Prostate gland (tissue), 2 donors: ENCODE data around the gene BCL2L11. TPM values are rescaled to one million over a fixed set of nuclear protein-coding genes. Genes with fewer than 3 reads are reported as not detected.

ENCODE experiments used
- DNase-seq: peaks from one replicate; pipeline ENCODE4 v3.0.0-alpha.2; 2019; ENCODE audit warnings: low spot score
- H3K27ac ChIP-seq, 2 donors: fragments of 200-600 bp; sonication (generic); 2 replicates each; pipeline ENCODE4 v1.5.1; 2017 to 2019
- H3K27me3 ChIP-seq: fragments of 200-600 bp; sonication (generic); replicated peaks from 2 replicates; pipeline ENCODE4 v1.5.1; 2019; ENCODE audit not compliant: insufficient read depth
- H3K36me3 ChIP-seq, 2 donors: fragments of 200-600 bp; sonication (generic); 1 replicate in 1 of 2; 2 replicates in 1 of 2; pipeline versions ENCODE4 v1.5.1 to v1.8.1; 2017 to 2019
- H3K4me1 ChIP-seq: fragments of 200-600 bp; sonication (generic); replicated peaks from 2 replicates; pipeline ENCODE4 v1.5.1; 2019
- H3K4me3 ChIP-seq, 2 donors: fragments of 200-600 bp; sonication (generic); 2 replicates each; pipeline ENCODE4 v1.5.1; 2017 to 2019
- H3K9me3 ChIP-seq: fragments of 200-600 bp; sonication (generic); 2 replicates; pipeline ENCODE4 v1.5.1; 2017
- CTCF ChIP-seq, 4 experiments: fragments of 200-600 bp in 2 of 4; fragments of 450-650 bp in 2 of 4; sonication (generic) in 2 of 4; IDR thresholded peaks; 1 replicate in 3 of 4; 2 replicates in 1 of 4; pipeline ENCODE4 v1.5.1; 2016 to 2019; ENCODE audit warnings: antibody characterized with exemption in 4 of 4, mild to moderate bottlenecking in 2 of 4, moderate library complexity in 2 of 4
- POLR2A ChIP-seq: fragments of 450-650 bp; IDR thresholded peaks from one replicate; pipeline ENCODE4 v1.6.1; 2016; ENCODE audit warnings: antibody characterized with exemption, mild to moderate bottlenecking
- POLR2AphosphoS5 ChIP-seq: sonication (generic); formaldehyde crosslinking; IDR thresholded peaks from one replicate; pipeline ENCODE4 v1.6.1; 2017; ENCODE audit warnings: antibody characterized with exemption
- WGBS: methylation state at CpG from one replicate; pipeline ENCODE4 v1.1.5; 2018; 5-methylcytosine and 5-hydroxymethylcytosine counted together
- intact Hi-C: fragments of 100-400 bp; cut with DNase I; formaldehyde crosslinking; loops from one replicate; pipeline ENCODE4 v1.14.2; 2022
- total RNA-seq, 2 donors: library from RNA; depleted of rRNA; stranded (reverse); fragments of >200 nt; gene quantifications; one replicate each; pipeline ENCODE4 v1.1.0, GENCODE V29; 2016

Gene BCL2L11
- total RNA-seq, 2 donors from 2014 or later: 28.3 to 55.3 TPM

- peaks cover 0 to 3% of the 10 kb centered on the region in 2 donors for H3K36me3 ChIP-seq
- H3K4me1 ChIP-seq: no peaks in the 10 kb centered on the region
- intact Hi-C loops: no loop called here
- H3K27me3 ChIP-seq: no peaks in the 10 kb centered on the region
- H3K27ac ChIP-seq: no peak overlapping the region
- DNase-seq: no peak
- no peak overlapping the region for H3K4me3 ChIP-seq
- TF ChIP-seq POLR2AphosphoS5: no peak
- no peak for TF ChIP-seq POLR2A
- no peak for TF ChIP-seq CTCF (IDR thresholded peaks at IDR 0.05)
- WGBS: 77% methylated on average over 9 of the region's 9 CpGs
- no peaks in the 10 kb centered on the region for H3K9me3 ChIP-seq
These were observed 46.6 kb downstream of the BCL2L11 start for GRCh38 chr2:111167076-111167862.

DNA sequence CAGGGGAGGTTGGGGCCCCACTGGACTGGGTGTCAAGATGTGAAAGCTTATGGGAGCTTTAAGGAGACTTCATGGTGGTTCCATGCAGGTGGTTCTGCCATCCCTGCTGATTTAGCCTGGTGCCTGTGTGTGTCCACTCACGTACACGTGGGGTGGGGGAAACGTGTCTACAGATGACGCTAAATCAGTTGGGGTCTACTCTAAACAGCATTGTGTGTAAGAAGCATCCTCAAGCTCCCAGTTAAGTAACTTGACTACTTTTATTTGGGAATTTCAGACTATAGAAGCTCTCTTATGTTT is 47.1 kb downstream of the BCL2L11 start:
- no peak overlapping the region for H3K27ac ChIP-seq
- no peak overlapping the region for H3K4me3 ChIP-seq
- no peak for DNase-seq
- H3K27me3 ChIP-seq: no peaks in the 10 kb centered on the region
- intact Hi-C loops: no loop called here
- H3K9me3 ChIP-seq: no peaks in the 10 kb centered on the region
- no peaks in the 10 kb centered on the region for H3K4me1 ChIP-seq
- TF ChIP-seq POLR2A: no peak
- TF ChIP-seq CTCF (IDR thresholded peaks at IDR 0.05): no peak
- peaks cover 0 to 3% of the 10 kb centered on the region in 2 donors for H3K36me3 ChIP-seq
- WGBS: 94% methylated on average over 4 of the region's 4 CpGs

DNA sequence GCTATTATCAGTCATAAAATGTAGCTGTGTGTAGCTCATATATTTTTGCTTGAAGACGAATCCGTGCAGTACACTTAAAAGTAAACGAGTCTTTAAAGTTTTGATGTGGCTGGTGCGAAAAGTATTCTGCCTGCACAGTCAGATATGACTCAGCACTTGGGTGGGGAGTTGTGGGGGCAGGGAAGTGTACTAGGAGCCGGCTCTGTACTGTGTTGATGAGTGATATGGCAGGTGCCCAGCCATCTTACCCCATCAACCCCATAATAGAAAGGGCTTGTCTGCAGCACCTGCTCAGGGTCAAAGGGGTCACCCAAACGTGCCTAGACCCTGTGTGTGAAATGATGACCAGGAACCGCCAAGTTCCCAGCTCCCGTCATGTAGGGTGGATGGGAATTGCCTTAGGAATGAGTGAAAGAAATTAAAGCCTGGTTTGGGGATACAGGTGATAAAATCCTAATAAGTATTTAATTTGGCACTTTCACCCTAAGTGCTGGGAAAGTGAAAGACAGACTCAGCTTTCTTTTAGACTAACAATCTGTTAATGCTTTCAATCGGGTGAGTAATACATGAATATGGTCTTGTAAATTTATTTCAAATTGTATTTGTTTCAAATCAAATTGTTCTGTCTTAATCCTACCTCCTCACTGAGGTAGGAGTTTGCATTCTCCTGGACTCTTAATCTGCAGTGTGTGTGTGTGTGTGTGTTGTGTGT is 48.0 kb downstream of the BCL2L11 start:
- no peak for DNase-seq

GRCh38 chr2:111169268-111169667 is 48.6 kb downstream of the BCL2L11 start:
- DNase-seq: no peak
- Histone ChIP-seq H3K36me3 (peaks cover 0 to 3% of the 10 kb centered on the region in 2 donors), H3K9me3 (no peaks in the 10 kb centered on the region), H3K27me3 (no peaks in the 10 kb centered on the region), H3K27ac (no peak overlapping the region), H3K4me1 (no peaks in the 10 kb centered on the region), H3K4me3 (no peak overlapping the region)
- 64% methylated on average over 2 of the region's 2 CpGs for WGBS
- intact Hi-C loops: no loop called here
- TF ChIP-seq POLR2A (no peak), CTCF (IDR thresholded peaks at IDR 0.05) (no peak), POLR2AphosphoS5 (no peak)

More for the DNA sequence above, 48.0 kb downstream of the BCL2L11 start:
- Histone ChIP-seq H3K4me1 (no peaks in the 10 kb centered on the region), H3K27me3 (no peaks in the 10 kb centered on the region), H3K27ac (no peak overlapping the region), H3K4me3 (no peak overlapping the region), H3K36me3 (peaks cover 0 to 3% of the 10 kb centered on the region in 2 donors), H3K9me3 (no peaks in the 10 kb centered on the region)
- intact Hi-C loops: no loop called here
- 42% methylated on average over 9 of the region's 9 CpGs for WGBS
- TF ChIP-seq CTCF (IDR thresholded peaks at IDR 0.05): no peak
- TF ChIP-seq POLR2A: no peak
- no peak for TF ChIP-seq POLR2AphosphoS5

DNA sequence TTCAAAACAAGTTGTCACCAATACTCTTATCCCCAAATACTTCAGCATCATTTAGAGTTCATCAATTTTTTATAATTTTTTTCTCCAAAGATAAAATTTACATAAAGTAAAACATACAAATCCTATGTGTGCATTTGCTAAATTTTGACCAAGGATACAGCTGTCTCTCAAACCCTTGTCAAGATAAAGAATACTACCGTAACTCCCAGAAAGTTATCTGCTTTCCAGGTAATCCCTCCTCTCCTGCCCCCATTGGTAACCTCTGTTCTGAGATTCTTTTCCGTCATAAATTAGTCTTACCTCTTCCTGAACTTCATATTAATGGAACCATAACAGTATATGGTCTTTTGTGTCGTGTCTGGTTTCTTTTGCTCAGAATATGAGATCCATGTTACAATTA is 49.2 kb downstream of the BCL2L11 start:
- TF ChIP-seq CTCF (IDR thresholded peaks at IDR 0.05): no peak
- TF ChIP-seq POLR2A: no peak
- TF ChIP-seq POLR2AphosphoS5: no peak
- 88% methylated on average over 3 of the region's 3 CpGs for WGBS
- H3K36me3 ChIP-seq: peaks cover 0 to 3% of the 10 kb centered on the region in 2 donors
- no peaks in the 10 kb centered on the region for H3K9me3 ChIP-seq
- no peaks in the 10 kb centered on the region for H3K27me3 ChIP-seq
- no peaks in the 10 kb centered on the region for H3K4me1 ChIP-seq
- no peak for DNase-seq
- intact Hi-C loops: no loop called here
- no peak overlapping the region for H3K27ac ChIP-seq
- no peak overlapping the region for H3K4me3 ChIP-seq
